Glutamatergic neuron (in vitro differentiated cells): ENCODE measurements around the gene DDX23. TPM values are rescaled to one million over a fixed set of nuclear protein-coding genes. Genes with fewer than 3 reads are reported as not detected.

Experiments used
- DNase-seq: peaks from one replicate; pipeline ENCODE4 v3.0.0; 2022
- H3K27ac Mint-ChIP-seq: one replicate; pipeline ENCODE4 v1.8.0; 2020; ENCODE audit warnings: mild to moderate bottlenecking, mixed read lengths, inconsistent platforms; ENCODE audit not compliant: unreplicated experiment
- H3K27me3 Mint-ChIP-seq: one replicate; pipeline ENCODE4 v1.8.0; 2020; ENCODE audit warnings: mild to moderate bottlenecking, moderate library complexity, mixed read lengths, inconsistent platforms; ENCODE audit not compliant: unreplicated experiment
- H3K36me3 Mint-ChIP-seq: one replicate; pipeline ENCODE4 v1.8.0; 2020; ENCODE audit warnings: mild to moderate bottlenecking, mixed read lengths, inconsistent platforms; ENCODE audit not compliant: unreplicated experiment
- H3K4me1 Mint-ChIP-seq: one replicate; pipeline ENCODE4 v1.8.0; 2020; ENCODE audit warnings: mild to moderate bottlenecking, low read depth, mixed read lengths, inconsistent platforms; ENCODE audit not compliant: unreplicated experiment
- H3K4me3 Mint-ChIP-seq: one replicate; pipeline ENCODE4 v1.8.0; 2020; ENCODE audit warnings: mild to moderate bottlenecking, mixed read lengths, inconsistent platforms; ENCODE audit not compliant: unreplicated experiment
- H3K9me3 Mint-ChIP-seq: one replicate; pipeline ENCODE4 v1.8.0; 2020; ENCODE audit warnings: mild to moderate bottlenecking, moderate library complexity, mixed read lengths, inconsistent platforms; ENCODE audit not compliant: unreplicated experiment
- CTCF ChIP-seq: fragments of 200-600 bp; sonication (generic); IDR thresholded peaks from one replicate; pipeline ENCODE4 v1.5.0; 2021; ENCODE audit not compliant: partially characterized antibody, unreplicated experiment
- total RNA-seq: library from RNA; stranded (reverse); fragmentation: NEBNext Ultra II Directional; extraction: Animal tissue kit (Norgen Biotek cat#: 25700); gene quantifications from one replicate; pipeline ENCODE4 v1.2.1, GENCODE V29; 2021; ENCODE audit not compliant: unreplicated experiment

Gene DDX23
- total RNA-seq, 1 donor from 2014 or later = 65.7 TPM

- no peak for TF ChIP-seq CTCF
- H3K27ac Mint-ChIP-seq = no peak overlapping the region
Observed at GRCh38 chr12:48827513-48828096, 24.4 kb downstream of the DDX23 start.

GRCh38 chr12:48827026-48827425 is 24.9 kb downstream of the DDX23 start:
- H3K4me1 Mint-ChIP-seq = peaks cover under 1% of the 10 kb centered on the region
- H3K9me3 Mint-ChIP-seq = peaks cover 2% of the 10 kb centered on the region
- peaks cover 4% of the 10 kb centered on the region for H3K36me3 Mint-ChIP-seq
- H3K27me3 Mint-ChIP-seq = peaks cover 10% of the 10 kb centered on the region
- H3K4me3 Mint-ChIP-seq = no peak overlapping the region
- H3K27ac Mint-ChIP-seq = no peak overlapping the region
- no peak for TF ChIP-seq CTCF
- DNase-seq = no peak

More at GRCh38 chr12:48827513-48828096, 24.4 kb downstream of the DDX23 start:
- no peak overlapping the region for H3K4me3 Mint-ChIP-seq
- H3K27me3 Mint-ChIP-seq = peaks cover 5% of the 10 kb centered on the region
- no peak for DNase-seq
- peaks cover 2% of the 10 kb centered on the region for H3K9me3 Mint-ChIP-seq
- H3K4me1 Mint-ChIP-seq = no peaks in the 10 kb centered on the region
- peaks cover 4% of the 10 kb centered on the region for H3K36me3 Mint-ChIP-seq

- peaks cover 2% of the 10 kb centered on the region for H3K9me3 Mint-ChIP-seq
- H3K36me3 Mint-ChIP-seq = peaks cover 4% of the 10 kb centered on the region
- no peak for TF ChIP-seq CTCF
- peaks cover 4% of the 10 kb centered on the region for H3K4me1 Mint-ChIP-seq
- H3K4me3 Mint-ChIP-seq = no peak overlapping the region
- no peak overlapping the region for H3K27ac Mint-ChIP-seq
- DNase-seq = no peak
- peaks cover 11% of the 10 kb centered on the region for H3K27me3 Mint-ChIP-seq
Observed at GRCh38 chr12:48826209-48826855, 25.6 kb downstream of the DDX23 start.

- no peak for DNase-seq
- H3K4me3 Mint-ChIP-seq = no peak overlapping the region
- peaks cover 4% of the 10 kb centered on the region for H3K36me3 Mint-ChIP-seq
Observed at GRCh38 chr12:48824905-48825304, 27.1 kb downstream of the DDX23 start.

More at GRCh38 chr12:48824905-48825304, 27.1 kb downstream of the DDX23 start:
- Mint-ChIP-seq H3K27me3 (peaks cover 11% of the 10 kb centered on the region), H3K27ac (no peak overlapping the region), H3K4me1 (peaks cover 7% of the 10 kb centered on the region), H3K9me3 (peaks cover 2% of the 10 kb centered on the region)
- TF ChIP-seq CTCF = no peak
